GM19468 (cell line): ENCODE data around the gene C1orf167.

Source experiments
- ATAC-seq: cut with Tn5 transposase; IDR thresholded peaks from one replicate; pipeline ENCODE4 v1.9.1; 2021; ENCODE audit warnings: mild to moderate bottlenecking, moderate library complexity, moderate number of reproducible peaks; ENCODE audit not compliant: unreplicated experiment; ENCODE audit errors: extremely low read depth

The C1orf167 gene, protein sequence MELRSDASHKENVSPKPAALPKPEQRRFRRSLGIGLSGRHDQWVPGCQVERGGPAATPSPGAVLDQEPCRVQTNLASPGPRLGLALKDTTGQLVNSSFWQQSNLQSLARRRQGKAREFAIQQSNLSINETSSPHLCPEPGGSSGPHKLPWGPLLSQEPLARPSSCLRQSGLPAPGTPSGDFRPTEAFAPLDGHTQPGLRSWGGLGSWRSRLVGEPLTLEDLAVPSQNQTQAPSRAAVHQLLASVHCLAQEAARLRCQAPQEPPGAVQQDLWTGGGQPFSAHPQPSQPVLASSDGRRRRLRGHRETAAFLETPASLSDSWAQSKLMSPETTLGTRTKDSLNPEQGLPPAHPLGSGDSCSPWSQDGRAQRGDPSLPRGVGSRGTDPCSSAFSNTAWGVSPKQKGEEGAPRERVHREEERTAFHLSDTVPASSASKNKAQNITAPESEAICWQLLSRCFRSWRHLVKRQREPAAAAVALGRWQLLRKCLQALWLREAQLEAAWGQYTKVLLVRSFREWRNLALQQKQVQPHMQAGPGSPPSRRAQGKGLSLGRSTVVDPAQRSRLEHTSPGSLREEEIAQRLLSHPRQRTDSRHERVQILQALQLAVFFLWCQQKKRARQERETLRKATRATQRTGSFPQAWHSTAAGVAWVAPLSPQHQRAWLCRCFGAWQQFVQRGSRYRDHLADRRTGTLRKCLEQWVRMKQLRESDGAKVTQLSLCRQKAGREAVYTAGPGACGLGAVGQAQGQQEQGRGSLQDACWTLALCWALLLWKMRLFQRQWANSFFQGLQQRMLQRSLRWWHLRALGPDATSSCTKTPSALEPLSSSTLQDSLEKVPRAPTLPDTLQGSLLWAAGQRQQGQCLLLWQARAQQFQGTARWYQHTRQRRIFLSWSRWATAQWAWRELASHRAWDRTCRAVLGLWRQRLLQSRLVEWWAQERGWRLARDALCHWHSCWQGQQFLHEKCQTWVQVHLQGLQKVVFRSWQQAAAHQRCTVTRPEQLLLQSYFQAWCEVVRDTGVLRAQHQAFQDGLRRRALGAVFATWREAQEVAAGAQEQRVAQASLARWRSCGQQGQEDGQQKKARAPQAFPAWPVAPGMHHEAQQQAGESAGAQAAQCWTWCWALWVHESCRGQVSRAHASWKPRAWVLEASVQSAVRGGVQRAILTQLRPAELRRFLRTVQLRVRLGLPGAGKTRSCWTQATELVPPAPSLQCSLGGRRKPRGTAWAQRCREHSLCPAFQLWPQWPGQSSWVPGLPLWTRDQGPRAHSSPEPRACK (N-terminal part only)

DNA sequence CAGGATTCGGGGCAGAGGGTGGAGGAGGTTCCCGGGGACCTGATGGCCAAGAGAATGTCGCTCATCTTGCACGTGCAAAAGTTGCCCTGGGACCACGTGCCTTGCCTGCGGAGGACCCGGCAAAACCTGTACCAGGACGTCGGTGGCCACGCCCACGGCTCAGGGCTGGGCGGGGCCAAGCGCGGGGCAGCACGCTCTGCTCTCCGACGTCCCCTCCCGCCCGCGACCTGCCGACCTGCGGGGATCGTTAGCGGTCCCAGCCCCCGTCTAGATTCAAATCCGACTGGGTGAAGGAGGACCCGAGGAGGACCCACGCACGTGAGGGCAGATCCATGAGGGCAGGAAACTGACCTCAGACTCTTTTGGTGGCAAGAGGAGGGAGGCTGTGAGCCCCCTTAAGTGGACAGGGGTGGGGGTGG, at the start of gene C1orf167:
TSS of gene C1orf167 (plus strand) at position 206 of the 419 bp plus-strand sequence. CDS start 2,208 bp downstream, outside the sequence.
- ATAC-seq = no peak

DNA sequence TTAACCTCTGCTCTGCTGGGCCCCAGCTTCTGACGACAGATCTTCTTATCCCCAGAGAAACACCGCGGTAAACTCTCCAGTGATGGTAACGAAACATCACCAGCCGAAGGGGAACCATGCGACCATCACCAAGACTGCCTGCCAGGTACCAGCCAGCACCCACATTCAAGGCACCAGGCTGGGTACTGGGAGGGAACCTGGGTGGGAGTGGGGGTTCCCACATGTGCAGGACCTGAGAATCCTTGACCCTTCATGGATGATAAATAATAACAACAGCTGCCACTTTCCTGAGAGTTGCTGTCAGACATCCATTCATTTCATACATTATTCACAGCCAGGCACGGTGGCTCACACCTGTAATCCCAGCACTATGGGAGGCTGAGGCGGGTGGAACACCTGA, 49.7 kb upstream of the C1orf167 start:
- ATAC-seq = no peak

DNA sequence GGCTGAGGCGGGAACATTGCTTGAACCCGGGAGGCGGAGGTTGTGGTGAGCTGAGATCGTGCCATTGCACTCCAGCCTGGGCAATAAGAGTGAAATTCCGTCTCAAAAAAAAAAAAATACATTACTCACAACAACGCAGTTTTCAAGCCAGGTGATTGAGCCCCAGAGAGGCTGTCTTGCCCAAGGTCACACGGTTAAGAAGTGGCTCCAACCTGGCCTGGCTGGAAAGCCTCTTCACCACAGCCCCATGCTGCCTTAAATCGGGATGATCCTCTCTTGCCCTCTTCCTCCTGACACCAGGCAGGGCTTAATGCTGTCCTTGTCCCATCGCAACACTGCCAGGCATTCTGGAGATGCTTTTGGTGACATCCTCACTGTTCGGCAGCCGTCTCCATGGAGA, 48.9 kb upstream of the C1orf167 start:
- ATAC-seq = no peak

DNA sequence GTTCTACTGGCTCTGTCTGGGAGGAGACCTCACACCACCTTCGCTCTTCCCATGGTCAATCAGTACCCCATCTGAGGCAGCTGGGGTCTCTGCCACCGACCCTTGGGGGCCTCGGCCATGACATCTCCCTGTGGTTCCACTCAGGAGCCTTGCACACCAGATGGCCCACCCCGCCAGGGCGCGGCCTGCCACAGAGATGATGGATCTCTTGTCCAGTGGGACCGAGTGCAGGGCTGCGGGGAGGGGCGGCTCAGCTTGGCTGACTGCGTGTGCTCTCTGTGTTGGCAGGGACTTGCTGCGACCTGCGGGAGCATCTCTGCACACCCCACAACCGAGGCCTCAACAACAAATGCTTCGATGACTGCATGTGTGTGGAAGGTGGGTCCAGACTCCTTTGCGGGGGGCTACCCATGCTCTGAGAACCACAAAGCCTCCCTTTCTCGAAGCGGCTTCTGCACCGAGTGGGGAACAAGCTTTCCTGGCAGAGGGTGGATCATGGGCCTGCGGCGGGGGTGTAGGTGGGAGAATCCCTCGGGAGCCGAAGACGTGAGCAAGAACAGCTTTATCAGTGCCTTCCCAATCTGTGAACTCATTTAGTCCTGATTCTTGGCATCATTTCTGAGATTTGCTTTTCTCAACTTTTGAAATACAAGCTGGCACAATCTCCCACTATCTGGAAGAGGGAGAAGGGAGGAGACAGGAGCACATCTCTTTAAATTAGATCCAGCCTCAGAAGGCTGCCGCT, 47.0 kb upstream of the C1orf167 start:
- no peak for ATAC-seq

DNA sequence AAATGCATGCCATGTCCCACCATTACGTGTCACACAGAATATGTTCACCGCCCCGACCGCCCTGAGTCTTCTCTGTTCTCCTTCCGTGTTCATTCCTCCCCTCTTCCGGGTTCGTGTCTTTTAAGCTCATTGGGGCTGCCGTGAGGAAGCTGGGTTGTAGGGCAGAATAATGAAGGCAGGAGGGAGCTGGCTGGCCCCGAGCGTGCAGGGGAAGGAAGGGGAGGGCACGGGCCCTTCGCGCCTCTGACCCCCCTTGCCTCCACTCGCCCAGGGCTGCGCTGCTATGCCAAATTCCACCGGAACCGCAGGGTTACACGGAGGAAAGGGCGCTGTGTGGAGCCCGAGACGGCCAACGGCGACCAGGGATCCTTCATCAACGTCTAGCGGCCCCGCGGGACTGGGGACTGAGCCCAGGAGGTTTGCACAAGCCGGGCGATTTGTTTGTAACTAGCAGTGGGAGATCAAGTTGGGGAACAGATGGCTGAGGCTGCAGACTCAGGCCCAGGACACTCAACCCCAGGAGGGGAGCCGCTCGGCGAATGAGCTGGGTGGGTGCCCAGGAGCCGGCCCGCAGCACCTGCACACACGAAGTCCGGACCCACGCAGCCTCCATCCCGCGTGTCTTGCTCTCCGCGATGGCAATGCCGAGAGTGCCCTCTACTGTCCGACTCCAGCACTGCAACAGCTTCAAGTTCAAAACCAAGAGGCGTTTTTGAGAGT, 42.5 kb upstream of the C1orf167 start:
- no peak for ATAC-seq

DNA sequence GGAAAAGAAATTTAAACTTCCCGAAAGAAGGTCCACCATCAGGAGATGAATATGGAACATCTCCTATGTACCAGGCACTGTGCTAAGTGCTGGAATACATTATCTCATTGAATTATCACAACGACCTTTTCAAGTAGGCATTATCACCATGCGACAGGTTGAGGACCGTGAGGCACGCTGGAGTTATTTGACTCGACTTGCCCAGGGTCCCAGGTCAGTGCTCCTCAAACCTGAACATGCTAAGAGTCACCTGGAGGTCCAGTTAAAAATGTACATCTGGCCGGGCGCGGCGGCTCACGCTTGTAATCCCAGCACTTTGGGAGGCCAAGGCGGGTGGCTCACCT, 42.0 kb upstream of the C1orf167 start:
- ATAC-seq = no peak

DNA sequence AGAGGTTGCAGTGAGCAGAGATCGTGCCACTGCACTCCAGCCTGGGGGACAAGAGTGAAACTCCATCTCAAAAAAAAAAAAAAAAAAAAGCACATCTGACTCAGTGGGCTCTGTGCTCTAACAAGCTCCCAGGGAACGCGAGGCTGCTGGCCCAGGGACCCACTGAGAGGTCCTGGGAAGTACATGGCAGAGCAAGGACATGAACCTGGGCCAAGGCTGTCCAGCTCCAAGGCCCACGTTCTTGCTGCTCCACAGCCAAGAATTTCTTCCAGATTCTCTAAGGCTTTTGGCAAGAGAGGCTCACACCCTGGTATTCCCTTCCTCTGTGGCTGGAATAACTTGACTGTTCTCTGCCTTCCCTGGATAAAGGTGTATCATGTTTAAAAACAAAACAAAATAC, 41.5 kb upstream of the C1orf167 start:
- ATAC-seq = no peak

DNA sequence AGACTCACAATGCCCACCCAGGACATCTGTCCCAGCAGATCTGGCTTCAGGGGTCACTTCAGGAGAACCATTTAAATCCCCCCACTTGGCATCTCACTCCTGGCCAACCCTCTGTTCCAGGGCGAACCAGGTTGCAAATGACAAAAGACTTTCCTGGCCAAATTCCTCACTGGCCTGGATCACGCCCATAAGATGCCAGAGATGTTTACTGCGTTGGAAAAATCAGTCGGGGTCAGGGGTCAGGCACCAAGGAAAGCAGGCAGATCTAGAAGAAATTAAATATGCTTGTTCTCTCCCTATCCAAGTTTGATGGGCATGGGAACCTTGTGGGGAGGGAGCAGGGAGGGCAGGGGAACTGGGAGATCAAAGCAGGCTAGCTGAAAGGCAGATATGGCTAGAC, 40.7 kb upstream of the C1orf167 start:
- ATAC-seq = no peak

DNA sequence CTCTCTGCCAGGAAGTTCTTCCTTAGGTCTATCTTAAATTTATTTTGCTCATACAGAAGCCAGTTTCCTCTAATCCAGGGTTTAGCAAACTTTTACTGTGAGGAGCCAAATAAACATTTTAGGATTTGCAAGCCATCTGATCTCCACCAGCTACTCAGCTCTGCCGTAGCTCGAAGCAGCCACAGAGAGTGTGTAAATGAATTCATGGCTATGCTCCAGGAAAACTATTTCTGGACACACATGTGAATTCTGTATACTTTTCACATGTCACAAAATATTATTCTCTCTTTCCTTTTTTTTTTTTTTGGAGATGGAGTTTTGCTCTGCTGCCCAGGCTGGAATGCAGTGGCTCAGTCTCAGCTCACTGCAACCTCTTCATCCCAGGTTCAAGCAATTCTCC, 39.5 kb upstream of the C1orf167 start:
- ATAC-seq = no peak

DNA sequence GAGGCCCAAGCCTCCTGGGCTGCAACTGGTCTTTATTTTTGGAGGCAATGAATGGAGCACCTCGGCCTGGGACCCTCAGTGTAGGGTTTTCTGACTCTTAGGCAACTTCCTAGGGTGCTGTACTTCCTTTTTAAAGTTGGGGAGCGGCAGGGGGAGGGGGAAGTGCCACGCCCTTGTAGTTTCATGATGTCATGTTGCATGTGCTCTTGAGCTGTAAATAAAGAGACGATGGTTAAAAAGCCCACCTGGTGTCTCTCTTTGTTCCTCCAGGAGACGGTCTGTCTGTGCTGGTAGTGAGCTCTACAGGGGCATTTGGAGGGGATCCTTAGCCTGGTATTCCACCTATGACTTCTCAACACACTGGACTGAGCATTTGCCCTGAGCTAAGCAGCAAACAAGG, 36.4 kb upstream of the C1orf167 start:
- no peak for ATAC-seq

DNA sequence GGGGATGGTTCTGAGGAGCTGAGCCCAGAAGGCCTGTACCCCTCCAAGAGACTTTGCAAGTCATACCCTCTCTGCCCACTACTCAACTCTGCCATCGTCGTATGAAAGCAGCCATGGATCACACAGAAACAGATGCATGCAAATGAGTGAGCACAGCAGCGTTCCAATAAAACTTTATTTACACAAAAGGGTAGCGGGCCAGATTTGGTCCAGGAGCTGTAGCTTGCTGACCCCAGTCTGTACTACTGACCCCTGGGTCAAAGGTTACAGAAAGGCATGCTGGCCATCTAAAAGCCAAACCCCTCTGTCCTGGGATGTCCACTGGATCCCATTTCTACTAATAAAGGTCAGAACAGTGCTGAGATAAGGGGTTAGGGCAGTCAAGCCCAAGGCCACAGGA, 34.9 kb upstream of the C1orf167 start:
- ATAC-seq = no peak

DNA sequence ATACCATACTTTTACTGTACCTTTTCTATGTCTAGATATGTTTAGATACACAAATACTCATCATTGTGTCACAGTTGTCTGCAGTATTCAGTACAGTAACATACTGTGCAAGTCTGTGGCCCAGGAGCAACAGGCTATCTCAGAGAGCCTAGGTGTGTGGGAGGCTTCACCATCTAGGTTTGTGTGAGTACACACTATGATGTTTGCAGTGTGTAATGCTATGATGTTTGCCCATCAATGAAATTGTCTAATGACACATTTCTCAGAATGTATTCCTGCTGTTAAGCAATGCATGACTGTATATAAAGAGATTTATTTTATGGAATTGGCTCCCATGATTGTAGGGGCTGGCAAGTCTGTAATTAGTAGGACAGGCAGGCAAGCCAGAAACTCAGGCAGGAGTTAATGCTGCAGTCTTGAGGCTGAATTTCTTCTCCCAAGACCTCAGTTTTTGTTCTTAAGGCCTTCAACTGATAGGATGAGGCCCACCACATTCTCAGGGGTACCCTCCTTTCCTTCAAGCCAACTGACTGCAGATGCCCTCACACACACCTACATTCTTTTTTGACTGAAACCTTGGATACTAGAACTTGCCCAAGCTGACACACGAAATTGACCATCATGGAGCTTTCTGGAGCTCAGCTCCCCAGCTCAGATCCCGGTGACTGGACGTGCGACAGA, 33.7 kb upstream of the C1orf167 start:
- no peak for ATAC-seq

DNA sequence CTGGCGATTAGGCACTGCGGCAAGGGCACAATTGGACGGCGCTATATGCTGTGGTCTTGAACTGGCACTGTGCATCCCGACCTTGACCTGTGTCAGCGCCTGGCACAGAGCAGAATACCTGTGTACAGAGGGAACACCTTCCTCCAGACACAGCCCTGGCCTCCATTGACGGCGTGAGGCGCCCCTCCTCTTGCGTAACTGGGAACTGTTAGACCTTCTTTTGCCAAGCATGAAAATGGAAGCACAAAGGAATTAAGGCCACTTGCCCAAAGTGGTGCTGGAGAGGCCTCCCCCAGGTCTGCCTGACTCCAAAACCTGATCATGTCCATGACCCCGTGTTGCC, 32.9 kb upstream of the C1orf167 start:
- ATAC-seq = no peak

DNA sequence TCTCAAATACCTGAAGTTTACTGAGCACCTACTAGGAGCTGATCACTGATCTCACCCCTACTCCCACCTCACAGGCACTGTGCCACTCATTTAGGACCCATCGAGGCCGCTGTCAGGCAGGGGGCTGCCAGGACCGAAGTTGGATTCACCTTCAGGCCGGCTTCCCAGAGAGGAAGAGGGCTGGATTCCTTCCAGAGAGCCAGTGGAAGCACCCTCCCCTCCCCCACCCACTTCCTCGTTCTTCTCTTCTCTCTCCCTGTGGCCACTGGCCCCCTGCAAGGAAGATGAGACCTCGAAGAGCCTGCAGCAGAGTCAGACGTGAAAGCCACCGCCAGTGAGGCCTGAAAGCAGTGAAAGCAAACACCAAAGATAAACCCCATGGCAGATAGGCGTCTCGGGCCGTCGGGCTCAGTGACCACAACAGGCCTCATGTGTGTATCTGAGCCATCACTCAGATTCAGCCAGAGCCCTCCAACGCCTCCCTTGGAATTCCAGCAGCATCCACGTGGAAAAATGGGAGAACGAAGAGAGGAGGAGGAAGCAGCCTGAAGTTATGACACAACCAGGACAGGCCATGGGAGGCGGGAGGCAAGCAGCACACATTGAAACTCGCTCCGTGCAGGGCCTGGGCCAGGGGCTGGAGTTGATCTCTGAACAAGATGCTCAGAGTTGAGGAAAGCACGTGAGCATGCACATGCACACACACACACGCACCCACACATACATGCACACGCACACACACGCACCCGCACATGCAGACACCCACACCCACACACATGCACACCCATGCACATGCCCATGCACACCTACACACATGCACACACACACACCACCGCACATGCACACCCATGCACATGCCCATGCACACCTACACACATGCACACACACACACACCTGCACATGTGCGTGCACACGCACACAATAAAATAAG, 32.2 kb upstream of the C1orf167 start:
- ATAC-seq = no peak

DNA sequence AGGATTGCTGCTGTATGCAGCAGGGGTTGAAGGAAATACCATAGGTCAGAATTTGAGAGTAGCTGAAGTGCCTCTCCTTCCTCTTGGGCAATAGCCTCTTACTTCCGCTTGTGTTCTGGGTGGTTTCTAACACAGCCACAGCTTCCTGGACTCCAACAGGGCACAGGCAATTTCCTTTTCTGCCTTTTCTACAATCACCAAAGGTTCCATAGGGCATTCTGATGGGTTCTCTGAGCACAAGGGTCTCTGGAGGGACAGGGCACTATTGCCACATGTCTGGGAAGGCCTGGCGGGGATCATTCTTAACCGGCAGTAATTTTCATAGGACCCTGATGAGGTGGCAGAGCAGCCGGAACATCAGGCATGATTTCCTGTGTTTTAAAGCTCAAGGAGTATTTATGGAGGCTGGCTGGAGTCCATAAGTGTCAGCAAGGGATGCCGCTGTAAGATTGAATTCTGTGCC, 31.5 kb upstream of the C1orf167 start:
- no peak for ATAC-seq

DNA sequence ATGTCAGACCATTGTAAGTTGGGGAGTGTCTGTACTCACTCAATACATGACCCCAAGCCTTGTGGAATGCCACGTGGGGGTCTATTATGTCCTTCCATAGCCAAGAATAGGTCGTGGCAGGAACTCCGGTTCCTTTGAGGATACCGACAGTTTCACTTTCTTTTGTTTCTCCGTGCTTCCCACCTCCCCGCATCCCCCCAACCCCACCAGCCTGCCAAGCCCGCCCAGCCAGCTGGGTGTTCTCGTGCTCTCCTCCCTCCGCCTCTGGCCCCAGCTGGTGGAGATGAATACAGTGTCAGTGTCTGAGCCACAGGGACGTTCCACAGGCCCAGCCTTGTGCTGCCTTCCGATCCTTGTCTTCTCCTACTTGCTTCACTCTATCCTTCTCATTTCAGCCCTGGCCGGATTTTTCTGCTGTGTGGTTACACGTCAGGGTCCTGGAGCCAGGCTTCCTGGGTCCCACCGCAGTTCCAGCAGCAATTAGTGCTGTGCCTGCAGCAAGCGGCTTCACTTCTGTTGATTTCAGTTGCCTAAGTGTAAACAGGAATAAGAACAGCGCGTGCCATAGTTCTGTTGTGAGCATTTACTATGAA, 30.2 kb upstream of the C1orf167 start:
- ATAC-seq = no peak

DNA sequence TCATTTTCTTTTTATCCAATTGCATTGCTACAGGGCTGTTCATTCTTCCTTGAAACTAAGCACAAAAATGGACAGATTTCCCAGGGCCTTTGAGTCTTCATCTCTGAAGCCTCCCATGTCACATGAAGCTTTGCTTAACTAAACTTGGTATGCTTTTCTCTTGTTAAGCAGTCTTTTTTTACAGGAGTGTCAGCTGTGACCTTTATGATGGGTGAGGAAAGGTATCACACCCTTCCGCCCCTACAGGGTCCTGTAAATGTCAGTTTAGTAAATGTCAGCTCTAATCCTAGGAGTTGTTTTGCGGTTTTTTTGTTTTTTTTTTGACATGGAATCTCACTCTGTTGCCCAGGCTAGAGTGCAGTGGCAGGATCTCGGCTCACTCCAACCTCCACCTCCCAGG, 28.7 kb upstream of the C1orf167 start:
- ATAC-seq = no peak

DNA sequence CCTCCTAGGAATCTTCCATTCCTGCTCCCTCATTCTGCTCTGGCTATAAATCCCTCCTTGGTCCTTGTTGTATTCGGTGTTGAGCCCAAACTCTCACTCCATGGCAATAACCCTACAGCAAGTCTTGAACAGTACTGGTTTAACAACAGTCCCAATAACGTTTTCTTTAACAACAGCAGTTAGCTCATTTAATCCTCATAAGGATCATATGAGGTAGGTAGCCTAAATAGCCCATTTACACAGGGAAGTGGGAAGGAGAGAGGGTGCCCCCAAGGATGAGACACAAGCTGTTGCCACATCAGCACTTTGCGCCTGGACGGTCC, 26.5 kb upstream of the C1orf167 start:
- no peak for ATAC-seq
